ENCODE measurements around the gene LRRC55. TPM values are rescaled to one million over a fixed set of nuclear protein-coding genes. Genes with fewer than 3 reads are reported as not detected.
A peak's percentile ranks its signal among the peaks of the same experiment; 100 is the strongest.

Gene LRRC55
- total RNA-seq, 4 donors from 2014 or later = 0.11 to 0.29 TPM; not detected in 2

GRCh38 chr11:57235761-57236703 is 54.3 kb downstream of the LRRC55 start:
- no peak for TF ChIP-seq CTCF (IDR thresholded peaks at IDR 0.05)
- TF ChIP-seq POLR2A (IDR thresholded peaks at IDR 0.05) = no peak
- no peaks in the 10 kb centered on the region for H3K9me3 ChIP-seq
- H3K27ac ChIP-seq = peak overlapping the region in 1 of 3 donors; percentile 41
- 84 to 89% methylated on average over 24 to 28 of the region's 39 CpGs for WGBS, 2 donors
- H3K4me3 ChIP-seq (replicated peaks in 1 of 3) = no peak overlapping the region
- peaks cover 0 to 6% of the 10 kb centered on the region in 2 donors for H3K4me1 ChIP-seq
- intact Hi-C loops (cut with DNase I) = no loop called here
- DNase-seq = no peak
- no peaks in the 10 kb centered on the region for H3K27me3 ChIP-seq
- no peaks in the 10 kb centered on the region for H3K36me3 ChIP-seq

- 27 to 31% methylated on average over 6 of the region's 6 CpGs for WGBS, 2 donors
- intact Hi-C loops (cut with DNase I) = no loop called here
- no peak for TF ChIP-seq CTCF (IDR thresholded peaks at IDR 0.05)
- TF ChIP-seq POLR2A (IDR thresholded peaks at IDR 0.05) = no peak
- DNase-seq = no peak
- H3K36me3 ChIP-seq = no peaks in the 10 kb centered on the region
- peak within 1 kb of the TSS in 1 of 3 donors; percentile 41 for H3K27ac ChIP-seq
- H3K27me3 ChIP-seq = no peaks in the 10 kb centered on the region
- H3K9me3 ChIP-seq = no peaks in the 10 kb centered on the region
- no peak within 1 kb of the TSS for H3K4me3 ChIP-seq (replicated peaks in 1 of 3)
- H3K4me1 ChIP-seq = peaks cover 0 to 6% of the 10 kb centered on the region in 2 donors
These were observed 55.5 kb downstream of the LRRC55 start, which contains the start of gene APLNR for GRCh38 chr11:57237204-57237681. TSS of gene APLNR (minus strand) at chr11:57237250. CDS start at chr11:57237004, 246 bp downstream.

- intact Hi-C loops (cut with DNase I) = no loop called here
- no peak for DNase-seq
- WGBS, 2 donors = 55 to 56% methylated on average over 1 of the region's 1 CpG
These were observed 57.6 kb downstream of the LRRC55 start for GRCh38 chr11:57239348-57239747.

GRCh38 chr11:57240007-57240406 is 58.3 kb downstream of the LRRC55 start:
- DNase-seq = no peak
- TF ChIP-seq POLR2A (IDR thresholded peaks at IDR 0.05) = no peak
- no peak for TF ChIP-seq CTCF (IDR thresholded peaks at IDR 0.05)

More at GRCh38 chr11:57239348-57239747, 57.6 kb downstream of the LRRC55 start:
- H3K36me3 ChIP-seq = no peaks in the 10 kb centered on the region
- H3K9me3 ChIP-seq = no peaks in the 10 kb centered on the region
- no peak overlapping the region for H3K27ac ChIP-seq
- no peak for TF ChIP-seq POLR2A (IDR thresholded peaks at IDR 0.05)
- no peak for TF ChIP-seq CTCF (IDR thresholded peaks at IDR 0.05)
- H3K4me1 ChIP-seq = peaks cover 0 to 6% of the 10 kb centered on the region in 2 donors
- H3K27me3 ChIP-seq = no peaks in the 10 kb centered on the region
- no peak overlapping the region for H3K4me3 ChIP-seq (replicated peaks in 1 of 3)

GRCh38 chr11:57240757-57241156 is 59.0 kb downstream of the LRRC55 start:
- DNase-seq = no peak
- H3K4me1 ChIP-seq = peaks cover 0 to 6% of the 10 kb centered on the region in 2 donors
- no peak overlapping the region for H3K27ac ChIP-seq
- no peak for TF ChIP-seq CTCF (IDR thresholded peaks at IDR 0.05)
- no peak for TF ChIP-seq POLR2A (IDR thresholded peaks at IDR 0.05)
- 63 to 65% methylated on average over 5 of the region's 5 CpGs for WGBS, 2 donors
- no peaks in the 10 kb centered on the region for H3K9me3 ChIP-seq
- H3K27me3 ChIP-seq = no peaks in the 10 kb centered on the region
- H3K4me3 ChIP-seq (replicated peaks in 1 of 3) = no peak overlapping the region
- H3K36me3 ChIP-seq = no peaks in the 10 kb centered on the region
- intact Hi-C loops (cut with DNase I) = no loop called here

More at GRCh38 chr11:57240007-57240406, 58.3 kb downstream of the LRRC55 start:
- 90 to 100% methylated on average over 2 of the region's 2 CpGs for WGBS, 2 donors
- Histone ChIP-seq H3K27ac (no peak overlapping the region), H3K27me3 (no peaks in the 10 kb centered on the region), H3K9me3 (no peaks in the 10 kb centered on the region), H3K4me3 (replicated peaks in 1 of 3) (no peak overlapping the region), H3K36me3 (no peaks in the 10 kb centered on the region), H3K4me1 (peaks cover 0 to 6% of the 10 kb centered on the region in 2 donors)
- intact Hi-C loops (cut with DNase I) = no loop called here

All from thyroid gland (tissue), 4 donors.